Endothelial cell of umbilical vein (primary cell): ENCODE data around the gene LRRC7. TPM values are rescaled to one million over a fixed set of nuclear protein-coding genes. Genes with fewer than 3 reads are reported as not detected.
A peak's percentile ranks its signal among the peaks of the same experiment; 100 is the strongest.

Source experiments
- BruUV-seq: library from RNA; stranded (reverse); fragments of 400-500 nt; replicated peaks from 2 replicates; lab custom pipeline; 2021; lab: Mats Ljungman, UMichigan
- CTCF ChIA-PET: fragments of 300-600, 350-600 bp; sonication (Branson Sonifier 250); formaldehyde crosslinking; loops from one replicate; lab custom pipeline; 2021; ENCODE audit warnings: antibody characterized with exemption, inconsistent platforms; lab: Charles Lee
- POLR2A ChIA-PET: fragments of 300-600, 350-600 bp; sonication (Branson Sonifier 250); formaldehyde crosslinking; loops from one replicate; lab custom pipeline; 2021; ENCODE audit warnings: antibody characterized with exemption, inconsistent platforms; lab: Charles Lee
- DNase-seq: peaks from one replicate; pipeline ENCODE4 v3.0.0-alpha.2; 2011; ENCODE audit warnings: low read depth, low spot score
- FAIRE-seq: peaks from 2 replicates; lab custom pipeline; 2011; peaks lifted over from hg19 to GRCh38; lab: Jason Lieb, UNC
- H2AFZ ChIP-seq: 2 replicates; pipeline ENCODE4 v1.6.0; 2012; ENCODE audit warnings: low read depth, low read length, control low read depth, inconsistent platforms
- H3K27ac ChIP-seq: 2 replicates; pipeline ENCODE4 v1.5.1; 2011; ENCODE audit warnings: low read depth, mild to moderate bottlenecking, control low read depth, low read length, moderate library complexity; ENCODE audit not compliant: insufficient read depth
- H3K27me3 ChIP-seq, 2 experiments: 2 replicates each; pipeline versions ENCODE4 v1.6.0 to v1.6.1; 2011; ENCODE audit warnings: low read length in 2 of 2, mixed read lengths in 1 of 2; ENCODE audit not compliant: control insufficient read depth in 2 of 2, insufficient read depth in 2 of 2
- H3K36me3 ChIP-seq, 2 experiments: 2 replicates in 1 of 2; 3 replicates in 1 of 2; pipeline ENCODE4 v1.5.1; 2011; ENCODE audit warnings: low read length in 2 of 2, mild to moderate bottlenecking in 1 of 2, moderate library complexity in 1 of 2; ENCODE audit not compliant: control insufficient read depth in 2 of 2, insufficient read depth in 2 of 2; ENCODE audit errors: extremely low read depth in 1 of 2
- H3K4me1 ChIP-seq: 3 replicates; pipeline ENCODE4 v1.5.1; 2011; ENCODE audit warnings: mild to moderate bottlenecking, low read length; ENCODE audit not compliant: control insufficient read depth, insufficient read depth; ENCODE audit errors: extremely low read depth
- H3K4me2 ChIP-seq: 2 replicates; pipeline ENCODE4 v1.6.1; 2011; ENCODE audit warnings: low read length, control low read depth, mixed read lengths; ENCODE audit not compliant: insufficient read depth
- H3K4me3 ChIP-seq, 3 experiments: fragments of 200-600 bp in 1 of 3; sonication (generic), shearing (Covaris generic) in 1 of 3; replicated peaks in 1 of 3; 2 replicates each; pipeline ENCODE4 v1.5.1; 2011 to 2016; ENCODE audit warnings: control low read depth in 3 of 3, low read length in 3 of 3, mild to moderate bottlenecking in 2 of 3, inconsistent platforms in 1 of 3, low read depth in 1 of 3, moderate library complexity in 1 of 3; ENCODE audit not compliant: insufficient read depth in 1 of 3
- H3K79me2 ChIP-seq: 2 replicates; pipeline ENCODE4 v1.6.0; 2012; ENCODE audit warnings: low read length, inconsistent platforms; ENCODE audit not compliant: control insufficient read depth, insufficient read depth
- H3K9ac ChIP-seq: replicated peaks from 2 replicates; pipeline ENCODE3; 2011; ENCODE audit warnings: low read length, control low read depth; ENCODE audit not compliant: insufficient read depth; ENCODE audit errors: extremely low read depth
- H3K9me1 ChIP-seq: replicated peaks from 3 replicates; pipeline ENCODE4 v1.6.0; 2011; ENCODE audit warnings: mild to moderate bottlenecking, low read length; ENCODE audit not compliant: control insufficient read depth, insufficient read depth; ENCODE audit errors: extremely low read depth
- H3K9me3 ChIP-seq: replicated peaks from 2 replicates; pipeline ENCODE4 v1.5.1; 2012; ENCODE audit warnings: low read length, inconsistent platforms; ENCODE audit not compliant: control insufficient read depth, insufficient read depth
- H4K20me1 ChIP-seq: replicated peaks from 2 replicates; pipeline ENCODE3; 2011; ENCODE audit warnings: mild to moderate bottlenecking, low read length; ENCODE audit not compliant: control insufficient read depth, insufficient read depth; ENCODE audit errors: extremely low read depth
- EZH2 ChIP-seq: IDR thresholded peaks from 2 replicates; pipeline ENCODE4 v1.6.1; 2012; ENCODE audit warnings: borderline replicate concordance, low read depth, mild to moderate bottlenecking, moderate library complexity, low read length, inconsistent platforms; ENCODE audit not compliant: severe bottlenecking
- FOS ChIP-seq: IDR thresholded peaks from 2 replicates; pipeline ENCODE4 v1.6.1; 2011; ENCODE audit warnings: mild to moderate bottlenecking, low read length, moderate library complexity, borderline replicate concordance; ENCODE audit not compliant: insufficient read depth
- GATA2 ChIP-seq: IDR thresholded peaks from 2 replicates; pipeline ENCODE4 v1.7.0; 2011; ENCODE audit warnings: low read depth, mild to moderate bottlenecking, moderate library complexity, mixed read lengths, low read length; ENCODE audit not compliant: insufficient read length, insufficient read depth
- JUN ChIP-seq: IDR thresholded peaks from 2 replicates; pipeline ENCODE4 v1.6.1; 2011; ENCODE audit warnings: borderline replicate concordance, low read depth; ENCODE audit not compliant: insufficient read length, insufficient read depth
- MYC ChIP-seq: IDR thresholded peaks from one replicate; pipeline ENCODE4 v1.6.1; 2011; ENCODE audit warnings: mild to moderate bottlenecking, low read depth, low read length
- POLR2A ChIP-seq: IDR thresholded peaks from 2 replicates; pipeline ENCODE4 v1.6.1; 2012; ENCODE audit warnings: low read depth, mild to moderate bottlenecking, control low read depth, low read length
- POLR2AphosphoS5 ChIP-seq: IDR thresholded peaks from 2 replicates; pipeline ENCODE4 v1.6.1; 2012; ENCODE audit warnings: low read depth, mild to moderate bottlenecking, control low read depth, low read length, moderate library complexity; ENCODE audit not compliant: insufficient read depth
- dilution Hi-C: fragments of 300-500 bp; cut with MboI; formaldehyde crosslinking; loops from one replicate; pipeline ENCODE4 v1.15.0; 2019; ENCODE audit warnings: low sequenced_read_pairs; ENCODE audit not compliant: extremely low pct_ligation_motif_present
- intact Hi-C: fragments of 100-400 bp; cut with micrococcal nuclease; formaldehyde crosslinking; loops from one replicate; pipeline ENCODE4 v1.10.0; 2022
- polyA plus RNA-seq, 4 experiments: library from polyadenylated mRNA; depleted of rRNA in 3 of 4; stranded (reverse) in 3 of 4; unstranded in 1 of 4; fragments of >200 nt; gene quantifications; 2 replicates each; pipeline versions ENCODE4 v1.2.1 to v1.2.3, GENCODE V29; 2011 to 2012; ENCODE audit warnings: missing spikeins in 1 of 4
- total RNA-seq: library from RNA; stranded (reverse); gene quantifications from 2 replicates; pipeline ENCODE4 v1.2.3, GENCODE V29; 2021
- TF ChIP-seq, protein P1 (sequence below): IDR thresholded peaks from 2 replicates; pipeline ENCODE4 v1.6.1; 2011; ENCODE audit not compliant: insufficient read depth, insufficient read length
- TF ChIP-seq, protein P2 (sequence below), 2 donors: IDR thresholded peaks; 1 replicate in 1 of 2; 2 replicates in 1 of 2; pipeline ENCODE4 v1.5.1; 2011; ENCODE audit warnings: low read length in 2 of 2, mild to moderate bottlenecking in 2 of 2, moderate library complexity in 2 of 2, control low read depth in 1 of 2, inconsistent platforms in 1 of 2, low read depth in 1 of 2; ENCODE audit not compliant: insufficient read depth in 1 of 2; ENCODE audit errors: extremely low read depth in 1 of 2

Gene LRRC7
- total and polyA plus RNA-seq, 2 donors (not counting 3 experiments of a cell fraction or from before 2014, with no cell fraction given): 0.11 to 0.58 TPM

- Histone ChIP-seq H3K9ac (no peak overlapping the region), H3K4me1 (peaks cover 9% of the 10 kb centered on the region), H3K27ac (no peak overlapping the region), H3K79me2 (no peaks in the 10 kb centered on the region), H3K4me2 (no peak overlapping the region), H3K9me1 (no peaks in the 10 kb centered on the region), H3K4me3 (no peak overlapping the region), H4K20me1 (no peaks in the 10 kb centered on the region), H2AFZ (no peak overlapping the region), H3K9me3 (no peaks in the 10 kb centered on the region), H3K27me3 (no peaks in the 10 kb centered on the region), H3K36me3 (no peaks in the 10 kb centered on the region)
- no TSS peak for BruUV-seq
- CTCF ChIA-PET: interaction anchor here (0.9 to 1.6 kb wide), 3 partner anchors 10 to 15 kb away, joined by 3 to 6 read pairs (median 3); no protein-coding TSS in a partner anchor
- DNase-seq: no peak
- FAIRE-seq: peak; percentile 35
- peak; percentile 42 for TF ChIP-seq FOS
- TF ChIP-seq, protein P1, sequence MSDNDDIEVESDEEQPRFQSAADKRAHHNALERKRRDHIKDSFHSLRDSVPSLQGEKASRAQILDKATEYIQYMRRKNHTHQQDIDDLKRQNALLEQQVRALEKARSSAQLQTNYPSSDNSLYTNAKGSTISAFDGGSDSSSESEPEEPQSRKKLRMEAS: no peak
- POLR2A ChIA-PET: no interaction called here
- dilution Hi-C loops (no loop called here), intact Hi-C loops (no loop called here)
Observed at GRCh38 chr1:69991644-69992043, 423.9 kb downstream of the LRRC7 start.

- BruUV-seq: no TSS peak
- FAIRE-seq (no peak), DNase-seq (no peak)
- Histone ChIP-seq H3K4me1 (peaks cover 9% of the 10 kb centered on the region), H3K27ac (no peak overlapping the region), H3K4me3 (no peak overlapping the region), H4K20me1 (no peaks in the 10 kb centered on the region), H2AFZ (no peak overlapping the region), H3K9me1 (no peaks in the 10 kb centered on the region), H3K36me3 (no peaks in the 10 kb centered on the region), H3K27me3 (no peaks in the 10 kb centered on the region), H3K79me2 (no peaks in the 10 kb centered on the region), H3K9me3 (no peaks in the 10 kb centered on the region), H3K9ac (no peak overlapping the region), H3K4me2 (no peak overlapping the region)
- POLR2A ChIA-PET: interaction anchor here (0.6 kb wide), 1 partner anchor 174 kb away, joined by 6 read pairs; no protein-coding TSS in a partner anchor
- dilution Hi-C loops: no loop called here
- CTCF ChIA-PET: interaction anchor here (0.9 to 1.6 kb wide), 3 partner anchors 10 to 11 kb away, joined by 3 read pairs; no protein-coding TSS in a partner anchor
- TF ChIP-seq, protein P1: no peak
- no peak for TF ChIP-seq JUN
- no peak for TF ChIP-seq POLR2A
- TF ChIP-seq MYC: no peak
- TF ChIP-seq, protein P2, sequence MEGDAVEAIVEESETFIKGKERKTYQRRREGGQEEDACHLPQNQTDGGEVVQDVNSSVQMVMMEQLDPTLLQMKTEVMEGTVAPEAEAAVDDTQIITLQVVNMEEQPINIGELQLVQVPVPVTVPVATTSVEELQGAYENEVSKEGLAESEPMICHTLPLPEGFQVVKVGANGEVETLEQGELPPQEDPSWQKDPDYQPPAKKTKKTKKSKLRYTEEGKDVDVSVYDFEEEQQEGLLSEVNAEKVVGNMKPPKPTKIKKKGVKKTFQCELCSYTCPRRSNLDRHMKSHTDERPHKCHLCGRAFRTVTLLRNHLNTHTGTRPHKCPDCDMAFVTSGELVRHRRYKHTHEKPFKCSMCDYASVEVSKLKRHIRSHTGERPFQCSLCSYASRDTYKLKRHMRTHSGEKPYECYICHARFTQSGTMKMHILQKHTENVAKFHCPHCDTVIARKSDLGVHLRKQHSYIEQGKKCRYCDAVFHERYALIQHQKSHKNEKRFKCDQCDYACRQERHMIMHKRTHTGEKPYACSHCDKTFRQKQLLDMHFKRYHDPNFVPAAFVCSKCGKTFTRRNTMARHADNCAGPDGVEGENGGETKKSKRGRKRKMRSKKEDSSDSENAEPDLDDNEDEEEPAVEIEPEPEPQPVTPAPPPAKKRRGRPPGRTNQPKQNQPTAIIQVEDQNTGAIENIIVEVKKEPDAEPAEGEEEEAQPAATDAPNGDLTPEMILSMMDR (IDR thresholded peaks at IDR 0.05; ENCODE audit: extremely low read depth in 1 of 2, insufficient read depth in 1 of 2, low read depth in 1 of 2, low read length in 2 of 2): no peak
- TF ChIP-seq POLR2AphosphoS5: no peak
- no peak for TF ChIP-seq FOS
- no peak for TF ChIP-seq EZH2
- no peak for TF ChIP-seq GATA2
- intact Hi-C loops: no loop called here
Observed at GRCh38 chr1:69992594-69992993, 424.9 kb downstream of the LRRC7 start.
